ENCODE measurements around the gene KMT2C. TPM values are rescaled to one million over a fixed set of nuclear protein-coding genes. Genes with fewer than 3 reads are reported as not detected.
A peak's percentile ranks its signal among the peaks of the same experiment; 100 is the strongest.

KMT2C gene
- total and polyA plus RNA-seq, 10 of the 15 experiments (the other 5 are each of a cell fraction or from before 2014, with no cell fraction given): 3.3 to 45.2 (median 19.2) TPM

- Histone ChIP-seq H3K36me3 (ENCODE audit: control insufficient read depth in 2 of 2, insufficient read depth in 2 of 2, low read length in 1 of 2) (peaks cover 21 to 66% of the 10 kb centered on the region in 2 experiments), H3K27ac (ENCODE audit: control insufficient read depth, insufficient read depth) (no peak overlapping the region), H2AFZ (ENCODE audit: control insufficient read depth, low read depth, low read length) (no peak overlapping the region), H4K20me1 (ENCODE audit: control insufficient read depth, insufficient read depth) (no peaks in the 10 kb centered on the region), H3K9ac (ENCODE audit: control insufficient read depth, insufficient read depth, low read length) (no peak overlapping the region), H3K4me3 (no peak overlapping the region), H3K9me3 (replicated peaks; ENCODE audit: control insufficient read depth, insufficient read depth, low read length) (no peaks in the 10 kb centered on the region), H3K4me2 (ENCODE audit: control insufficient read depth, insufficient read depth) (no peak overlapping the region), H3K4me1 (ENCODE audit: control insufficient read depth, insufficient read depth, low read length) (no peaks in the 10 kb centered on the region), H3K79me2 (ENCODE audit: control insufficient read depth, insufficient read depth, low read length) (no peaks in the 10 kb centered on the region), H3K27me3 (replicated peaks in 1 of 2; ENCODE audit: control insufficient read depth in 2 of 2, insufficient read depth in 2 of 2, low read length in 1 of 2) (no peaks in the 10 kb centered on the region)
- ATAC-seq (no peak), FAIRE-seq (no peak), DNase-seq (ENCODE audit: low read depth, low spot score) (no peak)
- WGBS (ENCODE audit: insufficient coverage, insufficient replicate concordance, low lambda C conversion rate, missing lambda C conversion rate): 99% methylated on average over 5 of the region's 5 CpGs
- CTCF ChIA-PET: interaction anchor here (1.2 to 1.6 kb wide), 2 partner anchors 9 to 12 kb away, joined by 3 read pairs; no protein-coding TSS in a partner anchor
- SMC1A ChIA-PET (ENCODE audit: uncharacterized antibody, unreplicated experiment): interaction anchor here (1.0 to 1.5 kb wide), 2 partner anchors 13 to 558 kb away, joined by 4 to 5 read pairs; no protein-coding TSS in a partner anchor
- BruUV-seq (replicated peaks): no TSS peak
- RAD21 ChIA-PET (ENCODE audit: unreplicated experiment): no interaction called here
- in situ Hi-C loops (cut with MboI) (no loop called here), intact Hi-C loops (cut with micrococcal nuclease; ENCODE audit: unreplicated experiment) (no loop called here)
- POLR2A ChIA-PET: no interaction called here
- TF ChIP-seq YBX1 (IDR thresholded peaks at IDR 0.05) (no peak), CUX1 (IDR thresholded peaks at IDR 0.05; ENCODE audit: insufficient replicate concordance, low read depth, low read length) (no peak), ZNF274 (IDR thresholded peaks at IDR 0.05; ENCODE audit: insufficient read depth, insufficient read length) (no peak), TCF3 (IDR thresholded peaks at IDR 0.05; ENCODE audit: borderline replicate concordance, insufficient read depth, low read depth, low read length) (no peak), NBN (IDR thresholded peaks at IDR 0.05) (no peak), ZNF217 (IDR thresholded peaks at IDR 0.05) (no peak), REST (IDR thresholded peaks at IDR 0.05; ENCODE audit: low read depth, low read length) (peak; percentile 19; the same call in 1 of the 2 replicates), ZBTB40 (IDR thresholded peaks at IDR 0.05; ENCODE audit: borderline replicate concordance) (no peak)
- TF ChIP-seq, protein P1, sequence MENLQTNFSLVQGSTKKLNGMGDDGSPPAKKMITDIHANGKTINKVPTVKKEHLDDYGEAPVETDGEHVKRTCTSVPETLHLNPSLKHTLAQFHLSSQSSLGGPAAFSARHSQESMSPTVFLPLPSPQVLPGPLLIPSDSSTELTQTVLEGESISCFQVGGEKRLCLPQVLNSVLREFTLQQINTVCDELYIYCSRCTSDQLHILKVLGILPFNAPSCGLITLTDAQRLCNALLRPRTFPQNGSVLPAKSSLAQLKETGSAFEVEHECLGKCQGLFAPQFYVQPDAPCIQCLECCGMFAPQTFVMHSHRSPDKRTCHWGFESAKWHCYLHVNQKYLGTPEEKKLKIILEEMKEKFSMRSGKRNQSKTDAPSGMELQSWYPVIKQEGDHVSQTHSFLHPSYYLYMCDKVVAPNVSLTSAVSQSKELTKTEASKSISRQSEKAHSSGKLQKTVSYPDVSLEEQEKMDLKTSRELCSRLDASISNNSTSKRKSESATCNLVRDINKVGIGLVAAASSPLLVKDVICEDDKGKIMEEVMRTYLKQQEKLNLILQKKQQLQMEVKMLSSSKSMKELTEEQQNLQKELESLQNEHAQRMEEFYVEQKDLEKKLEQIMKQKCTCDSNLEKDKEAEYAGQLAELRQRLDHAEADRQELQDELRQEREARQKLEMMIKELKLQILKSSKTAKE (IDR thresholded peaks at IDR 0.05; ENCODE audit: low read depth, poor library complexity, severe bottlenecking): no peak
Observed at GRCh38 chr7:152148706-152149105, 287.1 kb downstream of the KMT2C start.

All from GM12878 (cell line).